IPS-18c (cell line): ENCODE measurements around the gene RGS2.

Source experiments
- H3K4me3 ChIP-seq: 2 replicates; pipeline ENCODE4 v1.7.0; 2013; ENCODE audit warnings: low read depth, mild to moderate bottlenecking, low read length, moderate library complexity; ENCODE audit not compliant: insufficient read depth
- H3K9me3 ChIP-seq: one replicate; pipeline ENCODE4 v1.6.1; 2013; ENCODE audit warnings: mild to moderate bottlenecking, low read length, moderate library complexity; ENCODE audit not compliant: control insufficient read depth, insufficient read depth

RGS2 gene

DNA sequence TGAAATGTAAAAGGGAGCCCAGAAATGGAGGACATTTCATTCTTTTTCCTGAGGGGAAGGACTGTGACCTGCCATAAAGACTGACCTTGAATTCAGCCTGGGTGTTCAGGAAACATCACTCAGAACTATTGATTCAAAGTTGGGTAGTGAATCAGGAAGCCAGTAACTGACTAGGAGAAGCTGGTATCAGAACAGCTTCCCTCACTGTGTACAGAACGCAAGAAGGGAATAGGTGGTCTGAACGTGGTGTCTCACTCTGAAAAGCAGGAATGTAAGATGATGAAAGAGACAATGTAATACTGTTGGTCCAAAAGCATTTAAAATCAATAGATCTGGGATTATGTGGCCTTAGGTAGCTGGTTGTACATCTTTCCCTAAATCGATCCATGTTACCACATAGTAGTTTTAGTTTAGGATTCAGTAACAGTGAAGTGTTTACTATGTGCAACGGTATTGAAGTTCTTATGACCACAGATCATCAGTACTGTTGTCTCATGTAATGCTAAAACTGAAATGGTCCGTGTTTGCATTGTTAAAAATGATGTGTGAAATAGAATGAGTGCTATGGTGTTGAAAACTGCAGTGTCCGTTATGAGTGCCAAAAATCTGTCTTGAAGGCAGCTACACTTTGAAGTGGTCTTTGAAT, 2.9 kb downstream of the RGS2 start:
- H3K9me3 ChIP-seq = no peaks in the 10 kb centered on the region
- H3K4me3 ChIP-seq = no peak overlapping the region

DNA sequence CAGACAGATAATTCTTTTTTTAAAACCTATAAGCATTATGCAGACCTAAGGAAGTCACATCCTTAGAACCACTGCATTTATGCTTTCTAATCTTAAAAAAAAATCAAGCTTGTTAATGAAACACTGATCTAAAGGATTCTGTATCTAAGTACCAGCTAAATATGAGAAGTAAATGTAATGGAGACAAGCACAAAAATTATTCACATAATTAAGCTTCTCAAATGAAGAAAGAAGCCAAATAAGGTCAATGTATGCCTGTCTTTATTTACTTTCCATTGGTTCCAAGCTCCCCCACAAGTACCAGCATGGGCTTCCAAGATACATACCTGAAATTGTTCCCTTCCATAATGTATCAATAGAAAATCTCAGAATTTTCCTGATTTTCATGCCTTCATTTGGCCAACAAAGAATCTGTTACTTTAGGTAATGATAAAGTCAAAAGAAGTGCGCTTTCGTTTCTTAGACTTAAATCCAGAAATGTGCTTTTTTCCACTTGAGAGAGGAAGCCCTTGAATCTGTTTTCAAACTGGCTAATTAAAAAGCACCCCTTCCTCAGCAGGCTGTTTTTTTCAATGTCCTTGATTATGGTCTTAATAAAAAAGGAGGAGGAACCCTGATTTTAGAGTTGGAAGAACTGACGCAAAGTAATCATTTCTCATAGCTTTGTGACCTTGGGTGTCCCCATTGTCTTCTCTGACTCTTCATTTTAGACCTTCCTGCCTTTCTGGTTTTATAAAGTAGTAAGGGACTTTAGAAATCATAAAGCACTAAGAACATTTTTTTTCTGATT, 3.8 kb downstream of the RGS2 start:
- Histone ChIP-seq H3K4me3 (no peak overlapping the region), H3K9me3 (no peaks in the 10 kb centered on the region)

DNA sequence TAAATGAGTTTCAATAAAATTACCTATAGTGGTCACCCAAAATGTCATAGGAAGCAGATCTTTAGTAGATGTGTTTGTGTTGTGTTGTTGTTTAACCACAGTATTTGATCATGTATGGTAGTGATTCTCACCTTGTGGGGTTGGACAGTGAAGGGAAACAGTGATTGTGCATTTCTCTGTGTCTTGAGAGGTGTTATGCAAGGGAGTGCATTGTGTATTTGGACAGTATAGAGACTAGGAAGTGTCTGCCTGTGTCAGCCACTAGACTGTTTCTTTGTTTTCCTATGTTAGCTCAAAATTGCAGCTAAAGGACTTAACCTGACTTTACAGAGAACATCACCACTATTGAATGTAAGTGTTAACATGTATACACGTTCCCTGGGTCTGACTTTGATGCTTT, 6.0 kb downstream of the RGS2 start:
- H3K9me3 ChIP-seq = no peaks in the 10 kb centered on the region
- no peak overlapping the region for H3K4me3 ChIP-seq

DNA sequence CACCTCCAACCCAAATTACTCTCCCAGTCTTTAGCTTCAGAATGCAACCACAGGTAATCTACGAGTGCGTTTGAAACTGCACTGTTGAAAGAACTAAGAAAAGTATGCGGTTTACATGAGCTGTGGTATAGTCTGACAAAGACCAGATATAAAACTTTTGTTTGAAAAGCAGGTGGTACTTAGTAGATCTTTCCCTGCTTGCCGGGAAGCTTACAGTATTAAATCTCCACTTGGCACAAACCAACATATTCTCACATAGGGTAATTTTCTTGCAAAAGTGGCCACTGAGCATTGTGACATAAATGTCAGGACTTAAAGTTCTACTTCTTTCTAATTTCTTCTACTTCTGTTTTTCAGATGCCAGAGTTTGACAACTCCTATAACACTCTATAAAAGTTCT, 8.4 kb downstream of the RGS2 start:
- H3K9me3 ChIP-seq = no peaks in the 10 kb centered on the region
- no peak overlapping the region for H3K4me3 ChIP-seq

GRCh38 chr1:192821296-192821695, 12.5 kb downstream of the RGS2 start:
- Histone ChIP-seq H3K9me3 (no peaks in the 10 kb centered on the region), H3K4me3 (no peak overlapping the region)

DNA sequence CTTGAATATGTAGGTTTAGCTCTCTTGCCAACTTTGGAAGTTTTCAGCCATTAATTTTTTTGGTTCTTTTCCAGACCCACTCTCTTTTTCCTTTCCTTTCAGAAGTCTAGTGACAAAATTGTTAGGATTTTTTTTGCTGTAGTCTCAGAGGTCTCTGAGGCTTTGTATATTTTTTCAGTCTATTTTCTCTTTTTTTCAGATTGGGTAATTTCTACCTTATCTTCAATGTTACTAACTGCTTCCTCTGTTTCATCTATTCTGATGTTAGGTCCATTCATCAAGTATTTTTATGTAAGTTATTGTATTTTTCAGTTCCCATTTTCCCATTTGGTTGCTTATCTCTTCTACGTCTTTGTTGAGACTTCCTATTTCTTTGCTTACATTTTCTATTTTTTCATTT, 15.7 kb downstream of the RGS2 start:
- H3K9me3 ChIP-seq = no peaks in the 10 kb centered on the region
- H3K4me3 ChIP-seq = no peak overlapping the region

DNA sequence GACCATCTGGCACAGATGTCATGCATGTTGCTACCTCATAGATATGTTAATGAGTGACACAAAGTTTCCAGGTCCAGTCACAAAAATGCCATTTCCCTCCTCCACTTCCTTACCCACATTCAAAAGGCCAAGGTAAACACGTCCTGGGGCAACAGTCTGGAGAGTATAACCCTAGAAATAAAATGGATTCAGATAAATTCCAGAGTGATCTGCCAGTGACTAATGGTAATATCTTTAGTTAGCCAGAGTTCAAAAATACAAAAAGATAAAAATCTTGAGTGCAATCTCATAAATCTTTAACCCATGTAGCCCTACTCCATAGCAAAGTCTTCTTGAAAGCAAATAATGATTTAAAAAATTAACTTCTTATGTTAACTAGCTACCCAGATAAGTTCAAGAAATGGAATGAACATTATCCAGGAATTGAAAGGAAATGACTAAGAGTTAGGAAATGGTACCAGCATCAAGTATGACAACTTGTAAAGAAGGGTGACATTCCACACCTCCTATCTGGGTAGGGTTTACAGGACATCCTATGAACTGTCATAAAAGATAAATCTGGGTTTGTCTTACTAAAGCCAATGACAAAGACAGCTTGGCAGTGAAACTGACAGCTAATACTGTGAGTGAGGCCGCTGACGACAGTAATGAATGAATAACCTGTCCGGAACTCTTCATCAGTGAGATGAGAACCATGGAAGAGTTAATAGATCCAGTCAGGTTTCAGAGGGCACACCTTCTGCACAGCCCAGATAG, 18.1 kb downstream of the RGS2 start:
- no peak overlapping the region for H3K4me3 ChIP-seq
- H3K9me3 ChIP-seq = no peaks in the 10 kb centered on the region

DNA sequence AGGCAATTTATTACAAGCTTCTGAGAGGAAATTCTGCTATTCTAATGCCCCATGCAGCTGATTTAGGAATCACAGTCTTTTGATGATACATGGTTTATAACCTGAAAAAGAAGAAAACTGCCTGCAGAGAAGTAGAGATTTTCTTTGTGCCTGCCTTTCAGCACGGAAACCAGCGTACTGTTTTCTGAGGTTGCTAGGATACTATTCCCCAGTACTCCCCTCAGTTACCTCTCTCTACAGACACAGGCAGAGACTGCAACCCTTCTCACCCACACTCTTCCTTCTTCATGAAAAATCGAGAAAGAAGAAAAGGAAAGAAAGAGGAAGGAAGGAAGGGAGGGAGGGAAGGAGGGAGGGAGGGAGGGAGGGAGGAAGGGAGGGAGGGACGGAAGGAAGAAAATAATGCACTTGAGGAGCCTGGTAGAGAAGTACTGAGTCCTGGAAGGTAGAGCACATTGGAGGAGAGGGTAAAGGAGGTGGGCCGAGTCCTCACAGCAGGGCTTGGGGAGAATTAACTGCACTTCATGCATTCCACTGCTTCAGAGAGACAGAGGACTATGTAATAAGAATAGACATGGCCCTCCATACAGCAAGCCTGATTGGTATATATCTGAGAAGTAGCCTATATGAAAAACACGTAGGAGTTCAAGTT, 21.9 kb downstream of the RGS2 start:
- Histone ChIP-seq H3K4me3 (no peak overlapping the region), H3K9me3 (no peaks in the 10 kb centered on the region)

DNA sequence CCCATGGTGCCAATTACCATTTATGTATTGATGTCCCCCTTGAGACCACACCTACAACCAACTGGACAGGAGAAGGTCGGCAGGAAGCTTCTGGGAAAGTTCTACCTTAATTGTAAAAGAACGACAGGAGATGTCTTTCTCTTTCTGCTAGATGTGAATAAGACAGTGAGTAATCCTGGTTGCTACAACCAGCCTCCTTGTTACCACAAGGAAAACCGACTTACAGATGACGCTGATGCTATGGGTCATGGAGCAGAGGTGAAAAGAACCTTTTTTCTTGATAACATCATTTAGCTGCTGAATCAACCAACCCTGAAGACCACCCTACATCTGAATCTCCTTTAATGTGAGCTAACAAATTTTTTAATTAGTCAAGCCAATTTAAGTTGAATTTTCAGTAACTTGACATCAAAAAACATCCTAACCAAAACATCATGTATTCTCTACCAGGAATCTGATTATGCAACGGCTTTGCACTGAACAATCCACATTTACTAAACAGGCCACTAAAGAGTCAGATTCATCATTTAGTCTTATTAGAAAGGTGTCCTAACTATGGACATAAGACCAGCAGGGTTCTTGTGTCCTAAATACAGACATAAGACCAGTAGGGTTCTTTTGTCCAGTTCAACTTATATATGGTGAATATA, 23.0 kb downstream of the RGS2 start:
- Histone ChIP-seq H3K9me3 (no peaks in the 10 kb centered on the region), H3K4me3 (no peak overlapping the region)

- Histone ChIP-seq H3K9me3 (no peaks in the 10 kb centered on the region), H3K4me3 (no peak overlapping the region)
Observed at GRCh38 chr1:192832492-192832891, 23.7 kb downstream of the RGS2 start.

GRCh38 chr1:192835116-192835515, 26.3 kb downstream of the RGS2 start:
- Histone ChIP-seq H3K4me3 (no peak overlapping the region), H3K9me3 (no peaks in the 10 kb centered on the region)

GRCh38 chr1:192839162-192840066, 30.6 kb downstream of the RGS2 start:
- H3K9me3 ChIP-seq = no peaks in the 10 kb centered on the region

GRCh38 chr1:192844360-192844759, 35.5 kb downstream of the RGS2 start:
- no peak overlapping the region for H3K4me3 ChIP-seq
- no peaks in the 10 kb centered on the region for H3K9me3 ChIP-seq

More at GRCh38 chr1:192839162-192840066, 30.6 kb downstream of the RGS2 start:
- H3K4me3 ChIP-seq = no peak overlapping the region

GRCh38 chr1:192846950-192847349, 38.1 kb downstream of the RGS2 start:
- H3K4me3 ChIP-seq = no peak overlapping the region
- H3K9me3 ChIP-seq = no peaks in the 10 kb centered on the region

GRCh38 chr1:192849011-192849410, 40.2 kb downstream of the RGS2 start:
- H3K4me3 ChIP-seq = no peak overlapping the region
- H3K9me3 ChIP-seq = no peaks in the 10 kb centered on the region

- Histone ChIP-seq H3K4me3 (no peak overlapping the region), H3K9me3 (no peaks in the 10 kb centered on the region)
Observed at GRCh38 chr1:192849442-192849841, 40.6 kb downstream of the RGS2 start.
